Astrocyte of the spinal cord (primary cell): Measurements from ENCODE around the gene ZNF736.
"Not testable (repeated sequence)": the region's sequence is repeated elsewhere in the genome, so short reads cannot be mapped to it uniquely, and the experiment has no call there.

Experiments
- DNase-seq: peaks from one replicate; pipeline ENCODE4 v3.0.0; 2011; ENCODE audit warnings: low read depth, low spot score
- H3K4me3 ChIP-seq: 2 replicates; pipeline ENCODE4 v1.5.1; 2011; ENCODE audit warnings: low read depth, mild to moderate bottlenecking, low read length, moderate library complexity
- in situ Hi-C: cut with HindIII; loops from 2 replicates; pipeline ENCODE4 v1.10.0; 2017; ENCODE audit warnings: low sequenced_read_pairs
- TF ChIP-seq, protein P1 (sequence below): IDR thresholded peaks from 2 replicates; pipeline ENCODE4 v1.5.1; 2012; ENCODE audit warnings: low read depth, mild to moderate bottlenecking, low read length, inconsistent platforms

Gene ZNF736

DNA sequence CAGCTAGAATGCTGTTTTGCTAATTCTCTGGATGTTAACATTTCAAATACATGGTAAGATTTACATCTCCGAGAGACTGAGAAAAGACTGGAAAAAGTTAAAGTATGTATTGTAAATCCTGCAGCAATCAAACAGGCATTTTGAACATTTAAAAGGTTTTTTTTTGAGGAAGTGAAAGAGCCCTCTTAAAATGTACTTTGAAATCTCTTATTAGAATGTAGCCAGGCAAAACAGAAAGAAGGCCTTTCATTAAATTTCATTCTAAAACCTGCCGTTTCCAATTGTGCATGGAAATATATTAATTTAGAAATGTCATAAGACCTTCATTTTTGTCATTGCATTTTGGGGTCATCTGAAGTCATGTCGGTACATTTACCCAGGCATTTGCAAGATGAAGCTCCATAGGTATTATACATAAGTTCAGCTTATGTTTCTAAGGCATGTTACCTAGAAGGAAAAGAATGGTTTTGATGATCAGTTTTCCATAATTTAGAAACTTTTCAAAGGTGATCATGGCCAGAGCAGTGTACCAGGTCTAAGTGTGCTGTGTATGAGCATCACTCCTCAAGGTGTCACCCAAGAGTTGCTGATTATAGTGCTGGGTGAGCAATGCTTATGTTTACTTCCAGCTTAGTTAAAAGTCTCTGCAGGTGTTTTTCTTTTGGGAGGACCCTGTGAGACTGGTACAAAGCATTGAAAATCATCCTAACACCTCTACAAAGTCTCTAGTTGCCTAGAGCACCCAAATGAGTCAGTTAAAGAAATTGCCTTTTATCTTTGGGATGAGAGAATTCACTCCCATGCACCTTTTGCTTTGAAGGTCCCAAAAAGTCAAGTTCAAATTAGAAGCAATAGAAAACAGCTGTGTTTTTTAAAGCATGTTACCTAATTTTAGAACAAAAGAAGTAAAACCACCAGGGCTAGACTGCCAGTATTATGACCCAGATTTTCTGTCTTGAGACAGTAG, 7.1 kb downstream of the ZNF736 start:
- in situ Hi-C loops, result no loop called here
- TF ChIP-seq, protein P1, sequence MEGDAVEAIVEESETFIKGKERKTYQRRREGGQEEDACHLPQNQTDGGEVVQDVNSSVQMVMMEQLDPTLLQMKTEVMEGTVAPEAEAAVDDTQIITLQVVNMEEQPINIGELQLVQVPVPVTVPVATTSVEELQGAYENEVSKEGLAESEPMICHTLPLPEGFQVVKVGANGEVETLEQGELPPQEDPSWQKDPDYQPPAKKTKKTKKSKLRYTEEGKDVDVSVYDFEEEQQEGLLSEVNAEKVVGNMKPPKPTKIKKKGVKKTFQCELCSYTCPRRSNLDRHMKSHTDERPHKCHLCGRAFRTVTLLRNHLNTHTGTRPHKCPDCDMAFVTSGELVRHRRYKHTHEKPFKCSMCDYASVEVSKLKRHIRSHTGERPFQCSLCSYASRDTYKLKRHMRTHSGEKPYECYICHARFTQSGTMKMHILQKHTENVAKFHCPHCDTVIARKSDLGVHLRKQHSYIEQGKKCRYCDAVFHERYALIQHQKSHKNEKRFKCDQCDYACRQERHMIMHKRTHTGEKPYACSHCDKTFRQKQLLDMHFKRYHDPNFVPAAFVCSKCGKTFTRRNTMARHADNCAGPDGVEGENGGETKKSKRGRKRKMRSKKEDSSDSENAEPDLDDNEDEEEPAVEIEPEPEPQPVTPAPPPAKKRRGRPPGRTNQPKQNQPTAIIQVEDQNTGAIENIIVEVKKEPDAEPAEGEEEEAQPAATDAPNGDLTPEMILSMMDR, result no peak
- no peak for DNase-seq
- H3K4me3 ChIP-seq, result no peak overlapping the region

DNA sequence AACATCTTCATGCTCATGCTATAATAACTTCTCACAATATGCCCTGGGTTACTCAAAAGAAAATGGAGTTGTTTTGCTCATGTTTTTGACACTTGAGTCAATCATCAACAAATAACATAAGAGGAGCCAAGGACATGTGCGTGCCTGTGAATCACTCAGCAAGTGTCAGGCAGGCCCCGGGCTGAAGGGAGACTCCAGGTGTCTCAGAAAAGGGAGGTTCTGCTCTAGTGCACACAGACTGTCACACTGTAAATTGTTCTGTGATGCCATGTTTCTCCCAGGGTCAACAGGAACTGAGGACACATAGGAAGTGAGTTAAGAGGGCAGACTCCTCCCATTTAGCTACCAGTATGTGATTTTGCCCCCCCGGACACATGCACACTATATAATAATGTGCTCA, 10.4 kb downstream of the ZNF736 start:
- in situ Hi-C loops, H3K4me3 ChIP-seq, DNase-seq: not testable (repeated sequence)

DNA sequence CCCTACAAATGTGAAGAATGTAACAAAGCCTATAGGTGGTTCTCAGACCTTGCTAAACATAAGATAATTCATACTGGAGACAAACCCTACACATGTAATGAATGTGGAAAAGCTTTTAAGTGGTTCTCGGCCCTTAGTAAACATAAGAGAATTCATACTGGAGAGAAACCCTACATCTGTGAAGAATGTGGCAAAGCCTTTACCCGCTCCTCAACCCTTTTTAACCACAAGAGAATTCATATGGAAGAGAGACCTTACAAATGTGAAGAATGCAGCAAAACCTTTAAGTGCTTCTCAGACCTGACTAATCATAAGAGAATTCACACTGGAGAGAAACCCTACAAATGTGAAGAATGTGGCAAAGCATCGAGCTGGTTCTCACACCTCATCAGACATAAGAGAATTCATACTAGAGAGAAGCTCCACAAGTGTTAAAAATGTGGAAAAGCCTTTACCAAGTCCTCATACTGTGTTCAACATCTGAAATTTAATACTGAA, 35.0 kb downstream of the ZNF736 start:
- in situ Hi-C loops, DNase-seq, H3K4me3 ChIP-seq: not testable (repeated sequence)

DNA sequence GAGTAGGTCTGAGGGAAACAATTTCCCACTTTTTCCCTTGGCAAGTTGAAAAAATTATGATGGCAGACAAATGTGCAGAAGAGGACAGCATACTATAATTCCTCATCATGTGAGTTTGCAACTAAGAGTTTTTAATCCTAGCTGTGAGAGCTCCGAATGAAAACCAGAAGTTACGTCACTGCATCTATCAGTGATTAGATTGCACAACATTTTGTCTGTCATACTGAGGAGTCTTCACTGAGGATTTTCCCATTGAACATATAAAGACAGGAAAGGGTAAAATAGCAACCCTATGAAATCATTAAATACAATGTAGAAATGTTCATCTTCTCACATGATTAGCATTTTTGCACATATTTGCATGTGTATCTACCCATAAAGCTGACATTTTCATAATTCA, 45.8 kb downstream of the ZNF736 start:
- TF ChIP-seq, protein P1, result no peak
- no peak for DNase-seq
- in situ Hi-C loops, result no loop called here
- no peak overlapping the region for H3K4me3 ChIP-seq

DNA sequence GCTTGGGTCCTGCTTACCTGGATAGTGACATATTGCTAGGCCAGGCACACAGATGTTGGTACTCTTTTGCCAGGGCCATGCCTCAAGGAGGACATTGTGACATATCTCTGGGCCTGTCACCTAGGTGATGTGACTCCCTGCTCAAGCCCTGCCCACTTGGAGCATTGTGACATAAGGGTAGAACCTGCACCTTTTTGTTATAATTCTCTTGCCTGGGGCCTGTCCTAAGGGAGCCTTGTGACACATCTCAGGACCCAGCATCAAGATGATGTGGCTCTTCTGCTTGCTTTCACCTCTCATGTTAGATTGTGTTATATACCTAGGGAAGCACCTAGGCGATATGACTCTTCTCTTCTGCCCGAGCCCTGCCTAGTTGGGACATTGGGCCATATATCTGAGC, 57.4 kb downstream of the ZNF736 start:
- TF ChIP-seq, protein P1, result no peak
- in situ Hi-C loops, result no loop called here
- no peak overlapping the region for H3K4me3 ChIP-seq
- no peak for DNase-seq

DNA sequence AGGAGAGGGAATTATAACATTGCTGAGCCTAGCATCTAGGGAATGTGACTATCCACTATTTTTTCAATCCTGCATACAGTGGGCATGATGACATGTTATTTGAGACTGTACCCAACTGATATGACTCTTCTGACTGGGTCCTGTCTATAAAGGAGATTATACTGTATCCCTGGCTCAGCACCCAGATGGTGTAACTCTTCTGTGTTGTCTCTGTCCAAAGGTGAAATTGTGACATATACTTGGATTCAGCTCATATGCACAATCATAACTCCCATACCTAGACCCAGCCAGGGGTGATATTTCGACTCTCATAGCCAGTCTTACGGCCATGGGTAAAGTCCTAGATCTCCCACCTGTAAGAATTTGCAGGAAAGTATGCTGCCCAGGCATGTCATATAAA, 59.3 kb downstream of the ZNF736 start:
- H3K4me3 ChIP-seq, result no peak overlapping the region
- DNase-seq, result no peak
- TF ChIP-seq, protein P1, result no peak
- in situ Hi-C loops, result no loop called here

DNA sequence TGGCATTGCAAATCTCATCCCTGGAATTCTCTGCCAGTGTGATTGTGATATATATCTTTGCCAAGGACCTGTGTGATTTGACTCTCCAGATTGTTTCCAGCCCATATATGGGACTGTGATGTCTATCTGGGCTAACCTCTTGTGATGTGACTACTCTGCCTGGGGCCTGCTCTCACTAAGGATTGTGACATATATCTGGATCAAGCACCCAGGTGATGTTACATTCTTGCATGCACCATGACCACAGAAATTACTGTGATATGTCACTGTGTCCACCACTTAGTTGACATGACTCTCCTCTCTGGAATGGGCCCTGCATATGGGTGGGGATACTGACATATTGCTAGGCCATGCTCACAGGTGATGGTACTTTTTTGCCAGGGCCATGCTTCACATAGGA, 86.6 kb downstream of the ZNF736 start:
- no peak for DNase-seq
- TF ChIP-seq, protein P1, result no peak
- no peak overlapping the region for H3K4me3 ChIP-seq
- in situ Hi-C loops, result no loop called here
